Panc1 (cell line): ENCODE results near the gene SETD1A.

Experiments used
- TCF7L2 ChIP-seq: IDR thresholded peaks from 2 replicates; pipeline ENCODE4 v1.6.1; 2011; ENCODE audit warnings: mild to moderate bottlenecking, low read depth, low read length, inconsistent platforms
- TF ChIP-seq, protein P1 (sequence below): fragments of 450-650 bp; IDR thresholded peaks from 2 replicates; pipeline ENCODE4 v1.5.1; 2017; ENCODE audit warnings: mild to moderate bottlenecking

DNA sequence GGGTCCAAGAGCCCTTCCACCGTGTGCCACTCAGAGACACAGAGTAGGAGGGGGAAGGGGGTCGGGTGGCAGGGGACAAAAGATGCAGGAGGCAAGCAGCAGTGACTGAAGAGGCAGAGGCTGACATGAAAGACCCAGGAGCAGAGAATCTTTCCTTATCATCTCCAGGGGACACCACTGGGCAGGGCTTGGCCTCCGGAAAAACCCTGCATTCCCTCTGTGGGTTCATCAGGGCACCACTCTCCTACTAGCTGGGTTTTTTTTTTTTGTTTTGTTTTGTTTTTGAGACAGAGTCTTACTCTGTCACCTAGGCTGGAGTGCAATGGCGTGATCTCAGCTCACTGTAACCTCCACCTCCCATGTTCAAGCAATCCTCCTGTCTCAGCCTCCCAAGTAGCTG is 73.7 kb downstream of the SETD1A start:
- TF ChIP-seq, protein P1, sequence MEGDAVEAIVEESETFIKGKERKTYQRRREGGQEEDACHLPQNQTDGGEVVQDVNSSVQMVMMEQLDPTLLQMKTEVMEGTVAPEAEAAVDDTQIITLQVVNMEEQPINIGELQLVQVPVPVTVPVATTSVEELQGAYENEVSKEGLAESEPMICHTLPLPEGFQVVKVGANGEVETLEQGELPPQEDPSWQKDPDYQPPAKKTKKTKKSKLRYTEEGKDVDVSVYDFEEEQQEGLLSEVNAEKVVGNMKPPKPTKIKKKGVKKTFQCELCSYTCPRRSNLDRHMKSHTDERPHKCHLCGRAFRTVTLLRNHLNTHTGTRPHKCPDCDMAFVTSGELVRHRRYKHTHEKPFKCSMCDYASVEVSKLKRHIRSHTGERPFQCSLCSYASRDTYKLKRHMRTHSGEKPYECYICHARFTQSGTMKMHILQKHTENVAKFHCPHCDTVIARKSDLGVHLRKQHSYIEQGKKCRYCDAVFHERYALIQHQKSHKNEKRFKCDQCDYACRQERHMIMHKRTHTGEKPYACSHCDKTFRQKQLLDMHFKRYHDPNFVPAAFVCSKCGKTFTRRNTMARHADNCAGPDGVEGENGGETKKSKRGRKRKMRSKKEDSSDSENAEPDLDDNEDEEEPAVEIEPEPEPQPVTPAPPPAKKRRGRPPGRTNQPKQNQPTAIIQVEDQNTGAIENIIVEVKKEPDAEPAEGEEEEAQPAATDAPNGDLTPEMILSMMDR: no peak
- no peak for TF ChIP-seq TCF7L2
